ENCODE measurements around the gene FAM47B. TPM values are rescaled to one million over a fixed set of nuclear protein-coding genes. Genes with fewer than 3 reads are reported as not detected.

Gene FAM47B
- total and polyA plus RNA-seq, 8 donors = not detected

- Histone ChIP-seq H3K36me3 (no peaks in the 10 kb centered on the region), H3K27ac (no peak overlapping the region), H3K9me3 (no peaks in the 10 kb centered on the region), H3K4me3 (no peak overlapping the region), H3K4me1 (no peaks in the 10 kb centered on the region), H3K27me3 (no peaks in the 10 kb centered on the region)
- no peak for TF ChIP-seq CTCF (IDR thresholded peaks at IDR 0.05)
- intact Hi-C loops (cut with DNase I) = no loop called here
- DNase-seq (no peak), ATAC-seq (no peak)
Observed at GRCh38 chrX:34927866-34928265, 14.7 kb upstream of the FAM47B start.

GRCh38 chrX:34943235-34943634 lies 639 bp downstream of the FAM47B start:
- no peaks in the 10 kb centered on the region for H3K4me1 ChIP-seq
- H3K27ac ChIP-seq = no peak overlapping the region
- no peak for ATAC-seq
- no peaks in the 10 kb centered on the region for H3K36me3 ChIP-seq
- DNase-seq = no peak
- intact Hi-C loops (cut with DNase I) = no loop called here
- H3K27me3 ChIP-seq = no peaks in the 10 kb centered on the region
- no peaks in the 10 kb centered on the region for H3K9me3 ChIP-seq
- TF ChIP-seq CTCF (IDR thresholded peaks at IDR 0.05) = no peak
- H3K4me3 ChIP-seq = no peak overlapping the region

- Histone ChIP-seq H3K4me3 (no peak overlapping the region), H3K36me3 (no peaks in the 10 kb centered on the region), H3K27me3 (no peaks in the 10 kb centered on the region), H3K9me3 (no peaks in the 10 kb centered on the region), H3K4me1 (no peaks in the 10 kb centered on the region), H3K27ac (no peak overlapping the region)
- no peak for TF ChIP-seq CTCF (IDR thresholded peaks at IDR 0.05)
- ATAC-seq (no peak), DNase-seq (no peak)
- intact Hi-C loops (cut with DNase I) = no loop called here
Observed at GRCh38 chrX:34956916-34957315, 14.3 kb downstream of the FAM47B start.

- ATAC-seq (no peak), DNase-seq (no peak)
- Histone ChIP-seq H3K9me3 (no peaks in the 10 kb centered on the region), H3K4me3 (no peak overlapping the region), H3K36me3 (no peaks in the 10 kb centered on the region), H3K27me3 (no peaks in the 10 kb centered on the region), H3K4me1 (no peaks in the 10 kb centered on the region), H3K27ac (no peak overlapping the region)
- no peak for TF ChIP-seq CTCF (IDR thresholded peaks at IDR 0.05)
- intact Hi-C loops (cut with DNase I) = no loop called here
Observed at GRCh38 chrX:34961662-34962061, 19.1 kb downstream of the FAM47B start.

- H3K9me3 ChIP-seq = no peaks in the 10 kb centered on the region
- H3K27ac ChIP-seq = no peak overlapping the region
- H3K36me3 ChIP-seq = no peaks in the 10 kb centered on the region
- TF ChIP-seq CTCF (IDR thresholded peaks at IDR 0.05) = no peak
- H3K4me3 ChIP-seq = no peak overlapping the region
- intact Hi-C loops (cut with DNase I) = no loop called here
- ATAC-seq (no peak), DNase-seq (no peak)
- no peaks in the 10 kb centered on the region for H3K27me3 ChIP-seq
- no peaks in the 10 kb centered on the region for H3K4me1 ChIP-seq
Observed at GRCh38 chrX:34972206-34972605, 29.6 kb downstream of the FAM47B start.
